ENCODE data around the gene HAP1. TPM values are rescaled to one million over a fixed set of nuclear protein-coding genes. Genes with fewer than 3 reads are reported as not detected.

Gene HAP1
- total RNA-seq, 1 donor from 2014 or later, result 0.11 TPM

GRCh38 chr17:41762841-41763240, 28.4 kb upstream of the HAP1 start:
- Mint-ChIP-seq H3K27me3 (ENCODE audit: unreplicated experiment) (no peaks in the 10 kb centered on the region), H3K4me3 (ENCODE audit: unreplicated experiment) (no peak overlapping the region), H3K4me1 (ENCODE audit: unreplicated experiment) (no peaks in the 10 kb centered on the region), H3K36me3 (ENCODE audit: unreplicated experiment) (peaks cover 58% of the 10 kb centered on the region), H3K27ac (ENCODE audit: unreplicated experiment) (no peak overlapping the region), H3K9me3 (ENCODE audit: unreplicated experiment) (no peaks in the 10 kb centered on the region)
- TF ChIP-seq CTCF (IDR thresholded peaks at IDR 0.05), result no peak
- DNase-seq (ENCODE audit: extremely low spot score, unreplicated experiment), result no peak

GRCh38 chr17:41762391-41762790, 27.9 kb upstream of the HAP1 start:
- TF ChIP-seq CTCF (IDR thresholded peaks at IDR 0.05), result no peak
- Mint-ChIP-seq H3K9me3 (ENCODE audit: unreplicated experiment) (no peaks in the 10 kb centered on the region), H3K36me3 (ENCODE audit: unreplicated experiment) (peaks cover 59% of the 10 kb centered on the region), H3K4me3 (ENCODE audit: unreplicated experiment) (no peak overlapping the region), H3K4me1 (ENCODE audit: unreplicated experiment) (no peaks in the 10 kb centered on the region), H3K27me3 (ENCODE audit: unreplicated experiment) (no peaks in the 10 kb centered on the region), H3K27ac (ENCODE audit: unreplicated experiment) (no peak overlapping the region)
- no peak for DNase-seq (ENCODE audit: extremely low spot score, unreplicated experiment)

- H3K27ac Mint-ChIP-seq (ENCODE audit: unreplicated experiment), result no peak overlapping the region
- H3K4me3 Mint-ChIP-seq (ENCODE audit: unreplicated experiment), result no peak overlapping the region
- H3K4me1 Mint-ChIP-seq (ENCODE audit: unreplicated experiment), result no peaks in the 10 kb centered on the region
- H3K27me3 Mint-ChIP-seq (ENCODE audit: unreplicated experiment), result no peaks in the 10 kb centered on the region
- H3K9me3 Mint-ChIP-seq (ENCODE audit: unreplicated experiment), result no peaks in the 10 kb centered on the region
- H3K36me3 Mint-ChIP-seq (ENCODE audit: unreplicated experiment), result peaks cover 62% of the 10 kb centered on the region
- no peak for TF ChIP-seq CTCF (IDR thresholded peaks at IDR 0.05)
- no peak for DNase-seq (ENCODE audit: extremely low spot score, unreplicated experiment)
Observed at GRCh38 chr17:41760878-41761277, 26.4 kb upstream of the HAP1 start.

GRCh38 chr17:41758601-41759000, 24.2 kb upstream of the HAP1 start:
- Mint-ChIP-seq H3K27ac (ENCODE audit: unreplicated experiment) (no peak overlapping the region), H3K4me3 (ENCODE audit: unreplicated experiment) (no peak overlapping the region), H3K9me3 (ENCODE audit: unreplicated experiment) (no peaks in the 10 kb centered on the region), H3K27me3 (ENCODE audit: unreplicated experiment) (no peaks in the 10 kb centered on the region), H3K4me1 (ENCODE audit: unreplicated experiment) (no peaks in the 10 kb centered on the region), H3K36me3 (ENCODE audit: unreplicated experiment) (peaks cover 57% of the 10 kb centered on the region)
- TF ChIP-seq CTCF (IDR thresholded peaks at IDR 0.05), result no peak
- no peak for DNase-seq (ENCODE audit: extremely low spot score, unreplicated experiment)

- Mint-ChIP-seq H3K4me1 (ENCODE audit: unreplicated experiment) (no peaks in the 10 kb centered on the region), H3K9me3 (ENCODE audit: unreplicated experiment) (no peaks in the 10 kb centered on the region), H3K36me3 (ENCODE audit: unreplicated experiment) (peaks cover 30% of the 10 kb centered on the region), H3K27me3 (ENCODE audit: unreplicated experiment) (no peaks in the 10 kb centered on the region), H3K27ac (ENCODE audit: unreplicated experiment) (no peak overlapping the region), H3K4me3 (ENCODE audit: unreplicated experiment) (no peak overlapping the region)
- TF ChIP-seq CTCF (IDR thresholded peaks at IDR 0.05), result no peak
- DNase-seq (ENCODE audit: extremely low spot score, unreplicated experiment), result no peak
Observed at GRCh38 chr17:41754066-41754465, 19.6 kb upstream of the HAP1 start.

All from osteocyte (in vitro differentiated cells).